GM18867 (cell line): ENCODE results near the gene DNAJC19.
"Not testable (repeated sequence)": the region's sequence is repeated elsewhere in the genome, so short reads cannot be mapped to it uniquely, and the experiment has no call there.

Experiments
- ATAC-seq: cut with Tn5 transposase; IDR thresholded peaks from one replicate; pipeline ENCODE4 v1.9.1; 2021; ENCODE audit warnings: mild to moderate bottlenecking, moderate library complexity; ENCODE audit not compliant: unreplicated experiment

DNAJC19 gene

DNA sequence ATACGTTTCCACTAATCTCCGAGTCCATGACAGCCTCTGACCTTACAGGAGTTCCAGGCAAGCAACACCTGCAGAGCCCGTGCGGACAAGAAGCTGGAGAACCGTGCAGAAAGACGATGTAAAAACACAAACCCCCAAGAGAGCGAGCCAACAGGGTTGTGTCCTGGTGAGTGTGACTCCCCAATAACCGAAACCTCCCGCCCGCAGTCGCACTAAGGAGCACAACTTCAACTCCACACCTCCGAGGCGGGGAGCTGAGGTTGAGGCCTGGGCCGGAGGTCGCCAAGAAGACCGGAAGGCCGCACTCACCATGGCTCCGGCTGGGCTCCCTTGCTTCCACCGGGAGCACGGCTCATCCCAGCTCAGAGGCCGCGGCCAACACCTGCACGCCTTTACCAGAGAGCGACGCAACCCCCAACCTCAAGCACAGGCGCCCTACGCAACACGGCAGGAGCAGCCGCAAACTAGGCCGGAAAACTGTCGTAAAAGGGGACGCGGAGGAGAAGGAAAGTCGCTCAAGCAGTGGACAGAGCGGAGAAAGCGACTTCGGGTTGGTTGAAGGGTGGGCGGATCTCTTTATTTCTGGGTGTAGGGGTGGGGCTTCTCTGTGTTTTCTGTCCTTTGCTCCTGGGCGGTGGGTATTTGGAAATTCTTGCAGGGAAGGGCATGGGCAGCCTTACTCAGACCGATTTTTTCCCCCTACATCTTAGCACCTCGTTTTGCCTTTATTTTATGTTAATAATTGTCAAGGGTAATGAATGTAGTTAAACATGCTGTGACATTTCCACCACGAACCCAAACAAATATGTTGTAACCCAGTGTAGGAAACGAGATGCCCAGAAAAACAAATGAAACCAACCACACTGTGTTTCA is at the start of gene DNAJC19:
DNAJC19 (minus strand) TSS at position 446 of the 873 bp plus-strand sequence; CDS start at position 312, 134 bp downstream.
- peak; percentile 96 for ATAC-seq

- ATAC-seq: no peak
Observed at GRCh38 chr3:181030948-181031347, 41.4 kb upstream of the DNAJC19 start.

DNA sequence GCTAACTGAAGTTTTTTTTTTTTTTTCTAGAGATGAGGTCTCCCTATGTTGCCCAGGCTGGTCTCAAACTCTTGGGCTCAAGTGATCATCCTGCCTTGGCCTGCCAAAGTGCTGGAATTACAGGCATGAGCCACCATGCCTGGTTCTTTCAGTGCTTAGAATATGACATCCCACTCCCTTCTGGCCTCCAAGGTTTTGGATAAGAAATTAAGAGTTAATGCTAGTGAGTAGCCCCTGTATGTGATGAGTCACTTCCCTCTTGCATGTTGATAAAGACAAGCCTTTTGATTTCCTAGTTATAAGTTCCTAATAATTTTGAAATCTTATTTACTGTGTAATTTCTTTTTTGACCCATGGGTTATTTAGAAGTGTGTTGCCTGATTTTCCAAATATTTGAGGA is 35.7 kb upstream of the DNAJC19 start:
- ATAC-seq: no peak

- no peak for ATAC-seq
Observed at GRCh38 chr3:181017690-181018089, 28.2 kb upstream of the DNAJC19 start.

DNA sequence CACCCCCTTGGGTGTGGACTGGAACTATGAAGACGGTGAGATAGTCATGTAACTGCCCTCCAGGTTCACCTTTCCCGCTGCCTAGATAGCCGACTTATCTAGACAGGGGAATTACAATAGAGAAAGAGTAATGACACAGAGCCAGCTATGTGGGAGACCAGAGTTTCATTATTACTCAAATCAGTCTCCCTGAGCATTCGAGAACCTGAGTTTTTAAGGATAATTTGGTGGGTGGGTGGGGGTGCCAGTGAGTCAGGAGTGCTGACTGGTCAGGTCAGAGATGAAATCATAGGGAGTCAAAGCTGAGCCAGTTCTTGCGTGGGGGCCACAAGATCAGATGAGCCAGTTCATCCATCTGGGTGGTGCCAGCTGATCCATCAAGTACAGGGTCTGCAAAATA is 19.7 kb upstream of the DNAJC19 start:
- no peak for ATAC-seq

GRCh38 chr3:181008796-181009195 is 19.3 kb upstream of the DNAJC19 start:
- no peak for ATAC-seq

- no peak for ATAC-seq
Observed at GRCh38 chr3:181007262-181007661, 17.7 kb upstream of the DNAJC19 start.

DNA sequence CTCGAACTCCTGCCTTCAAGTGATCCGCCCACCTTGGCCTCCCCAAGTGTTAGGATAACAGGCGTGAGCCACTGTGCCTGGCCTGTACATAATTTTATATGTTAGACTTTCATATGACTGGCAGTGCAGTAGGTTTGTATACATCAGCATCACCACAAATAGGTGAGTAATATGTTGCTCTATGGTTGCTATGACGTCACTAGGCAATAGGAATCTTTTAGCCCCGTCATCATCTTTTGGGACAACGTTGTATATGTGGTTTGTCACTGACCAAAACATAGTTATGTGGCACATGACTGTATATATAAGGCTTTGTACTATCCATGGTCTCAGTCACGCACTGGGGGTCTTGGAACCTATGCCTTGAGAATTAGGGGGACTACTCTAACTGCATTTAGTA is 17.0 kb upstream of the DNAJC19 start:
- no peak for ATAC-seq

DNA sequence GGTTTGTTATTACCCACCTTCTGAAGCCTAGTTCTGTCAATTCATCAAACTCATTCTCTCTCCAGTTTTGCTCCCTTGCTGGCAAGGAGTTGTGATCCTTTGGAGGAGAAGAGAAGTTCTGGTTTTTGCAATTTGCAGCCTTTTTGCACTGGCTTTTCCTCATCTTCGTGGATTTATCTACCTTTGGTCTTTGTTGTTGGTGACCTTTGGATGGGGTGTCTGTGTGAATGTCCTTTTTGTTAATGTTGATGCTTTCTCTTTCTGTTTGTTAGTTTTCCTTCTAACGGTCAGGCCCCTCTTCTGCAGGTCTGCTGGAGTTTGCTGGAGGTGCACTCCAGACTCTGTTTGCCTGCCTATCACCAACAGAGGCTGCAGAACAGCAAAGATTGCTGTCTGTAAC is 13.9 kb upstream of the DNAJC19 start:
- not testable (repeated sequence) for ATAC-seq

DNA sequence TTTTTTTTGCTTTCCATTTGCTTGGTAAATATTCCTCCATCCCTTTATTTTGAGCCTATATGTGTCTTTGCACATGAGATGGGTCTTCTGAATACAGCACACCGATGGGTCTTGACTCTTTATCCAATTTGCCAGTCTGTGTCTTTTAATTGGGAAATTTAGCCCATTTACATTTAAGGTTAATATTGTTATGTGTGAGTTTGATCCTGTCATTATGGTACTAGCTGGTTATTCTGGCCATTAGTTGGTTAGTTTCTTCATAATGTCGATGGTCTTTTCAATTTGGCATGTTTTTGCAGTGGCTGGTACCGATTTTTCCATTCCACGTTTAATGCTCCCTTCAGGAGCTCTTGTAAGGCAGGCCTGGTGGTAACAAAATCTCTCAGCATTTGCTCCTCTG is 12.8 kb upstream of the DNAJC19 start:
- not testable (repeated sequence) for ATAC-seq

GRCh38 chr3:180996415-180996932 is 6.9 kb upstream of the DNAJC19 start:
- ATAC-seq: no peak

- no peak for ATAC-seq
Observed at GRCh38 chr3:180990505-180990904, 969 bp upstream of the DNAJC19 start.

DNA sequence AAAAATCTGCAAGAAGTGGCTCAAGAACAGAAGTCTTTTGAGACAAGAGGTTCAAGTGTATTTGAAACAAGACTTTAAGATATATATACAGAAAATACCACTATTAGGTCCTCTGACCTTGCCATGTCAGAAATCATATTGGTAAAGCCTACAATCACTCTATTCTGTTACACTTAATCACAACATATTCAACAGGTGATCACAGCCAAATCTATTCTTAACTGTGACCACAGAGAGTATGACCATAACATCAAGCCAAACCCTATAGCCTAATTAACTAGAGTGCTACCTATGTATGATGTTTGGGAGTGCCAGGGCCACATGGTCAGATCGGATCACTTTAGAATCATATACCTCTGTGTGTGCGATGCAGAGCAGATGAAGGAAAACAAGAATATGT is 2.2 kb downstream of the DNAJC19 start:
- ATAC-seq: no peak

DNA sequence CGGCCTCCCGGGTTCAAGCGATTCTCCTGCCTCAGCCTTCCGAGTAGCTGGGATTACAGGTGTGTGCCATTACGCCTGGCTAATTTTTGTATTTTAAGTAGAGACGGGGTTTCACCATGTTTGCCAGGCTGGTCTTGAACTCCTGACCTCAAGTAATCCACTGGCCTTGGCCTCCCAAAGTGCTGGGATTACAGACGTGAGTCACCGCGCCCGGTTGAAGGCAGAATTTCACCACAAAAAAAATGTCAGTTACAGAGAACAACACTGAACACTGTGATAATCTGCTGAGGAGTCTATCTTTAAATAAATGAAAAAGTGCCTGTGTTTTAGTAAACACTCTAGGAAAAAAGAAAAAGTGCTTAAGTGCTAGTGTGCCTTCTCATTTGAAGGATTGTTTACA is 3.2 kb downstream of the DNAJC19 start:
- ATAC-seq: not testable (repeated sequence)

DNA sequence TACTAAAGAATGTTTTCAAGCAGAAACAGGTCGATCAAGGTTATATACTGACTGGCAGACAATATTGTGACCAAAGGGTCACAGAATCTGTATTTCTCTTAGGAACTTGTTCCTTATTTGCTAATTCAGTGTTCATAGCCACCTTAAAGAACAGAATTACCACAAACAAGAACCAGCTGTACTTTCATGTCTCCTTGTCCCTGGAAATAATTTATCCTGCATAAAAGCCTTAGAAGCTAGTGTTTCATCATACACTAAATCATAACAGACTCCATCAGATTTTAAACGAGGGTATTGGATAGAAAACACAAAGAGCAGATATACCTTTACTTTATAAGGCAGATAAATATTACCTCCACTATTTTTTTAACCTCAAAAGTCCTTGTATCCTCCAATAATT is 6.4 kb downstream of the DNAJC19 start:
- ATAC-seq: no peak

DNA sequence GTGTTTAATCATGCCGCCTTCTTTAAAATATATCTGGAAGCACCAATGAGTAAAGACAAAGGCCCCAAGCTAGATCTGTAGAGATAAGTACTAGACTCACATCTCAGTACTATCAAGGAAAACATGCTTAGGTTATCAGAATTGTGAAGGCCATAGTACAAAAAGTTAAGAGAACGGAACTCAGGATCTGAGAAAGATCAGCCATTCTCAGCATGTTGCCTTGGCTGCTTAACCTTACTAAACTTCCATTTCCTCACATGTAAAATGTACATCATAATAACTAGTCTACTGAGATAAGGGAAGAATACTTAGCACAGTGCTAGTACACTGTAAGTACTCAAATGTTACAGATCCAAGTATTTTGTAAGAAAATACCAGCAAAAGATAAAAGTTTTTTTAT is 7.6 kb downstream of the DNAJC19 start:
- ATAC-seq: no peak

GRCh38 chr3:180980611-180981010 is 8.9 kb downstream of the DNAJC19 start:
- ATAC-seq: no peak

- ATAC-seq: no peak
Observed at GRCh38 chr3:180979961-180980360, 9.6 kb downstream of the DNAJC19 start.

- no peak for ATAC-seq
Observed at GRCh38 chr3:180977498-180977897, 12.0 kb downstream of the DNAJC19 start.

DNA sequence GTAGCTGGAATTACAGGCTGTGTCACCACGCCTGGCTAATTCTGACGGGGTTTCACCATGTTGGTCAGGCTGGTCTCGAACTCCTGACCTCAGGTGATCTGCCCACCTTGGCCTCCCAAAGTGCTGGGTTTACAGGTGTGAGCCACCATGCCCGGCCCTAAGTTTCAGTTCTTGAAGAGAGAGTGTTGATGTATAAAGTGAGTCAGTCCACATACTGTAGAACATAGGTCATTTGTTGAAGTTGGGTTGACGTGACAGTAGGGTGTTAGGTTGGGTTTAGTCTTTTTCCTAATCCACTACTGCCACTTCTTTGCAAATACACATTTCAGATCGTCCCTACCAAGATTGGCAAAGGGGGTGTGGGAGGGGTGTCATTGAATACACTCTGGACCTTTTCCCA is 15.2 kb downstream of the DNAJC19 start:
- ATAC-seq: no peak

- peak; percentile 85 for ATAC-seq
Observed at GRCh38 chr3:180973543-180973942, 16.0 kb downstream of the DNAJC19 start.

GRCh38 chr3:180970931-180971330 is 18.6 kb downstream of the DNAJC19 start:
- ATAC-seq: no peak

DNA sequence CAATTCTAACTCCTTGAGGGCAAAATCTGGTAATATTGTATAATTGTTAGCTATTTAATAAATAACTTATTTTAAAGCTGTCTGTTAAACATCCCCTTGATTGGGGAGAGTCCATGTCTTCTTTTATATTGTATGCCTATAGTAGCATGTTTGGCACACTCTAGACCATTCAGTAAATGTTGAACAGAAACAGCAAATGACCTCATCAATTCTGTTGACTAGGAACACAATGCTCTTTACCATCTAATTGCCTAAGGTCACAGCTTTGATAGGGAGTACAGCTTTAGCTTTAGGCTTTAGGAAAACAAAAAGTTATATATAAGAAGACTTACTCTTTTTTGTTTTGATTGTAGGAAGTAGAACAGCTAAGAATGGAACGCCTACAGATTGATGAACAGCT is 27.0 kb downstream of the DNAJC19 start:
- no peak for ATAC-seq
